GM19240 (cell line): ENCODE measurements around the gene DLGAP4.
"Not testable (repeated sequence)": the region's sequence is repeated elsewhere in the genome, so short reads cannot be mapped to it uniquely, and the experiment has no call there.

ENCODE experiments used
- DNase-seq: peaks from one replicate; pipeline ENCODE4 v3.0.0; 2011; ENCODE audit warnings: low spot score; ENCODE audit not compliant: insufficient read length

Gene DLGAP4

DNA sequence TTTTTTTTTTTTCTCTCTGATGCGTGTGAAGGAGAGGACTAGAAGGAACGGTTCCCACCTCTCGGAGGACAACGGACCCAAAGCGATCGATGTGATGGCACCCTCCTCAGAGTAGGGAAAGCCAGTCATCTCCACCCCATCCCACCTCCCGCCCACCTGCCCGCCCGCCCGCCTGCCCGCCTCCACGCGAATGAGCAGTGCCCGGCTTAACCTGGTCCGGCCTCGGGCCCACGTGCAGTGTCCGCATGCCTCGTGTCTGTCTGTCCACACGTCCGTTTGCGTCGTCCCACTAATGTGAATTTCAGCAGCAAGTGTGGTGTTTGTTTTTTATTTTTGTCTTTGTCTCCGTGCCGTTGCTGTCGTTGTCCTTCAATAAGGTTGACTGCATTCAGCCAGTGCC is 193.1 kb downstream of the DLGAP4 start:
- no peak for DNase-seq

DNA sequence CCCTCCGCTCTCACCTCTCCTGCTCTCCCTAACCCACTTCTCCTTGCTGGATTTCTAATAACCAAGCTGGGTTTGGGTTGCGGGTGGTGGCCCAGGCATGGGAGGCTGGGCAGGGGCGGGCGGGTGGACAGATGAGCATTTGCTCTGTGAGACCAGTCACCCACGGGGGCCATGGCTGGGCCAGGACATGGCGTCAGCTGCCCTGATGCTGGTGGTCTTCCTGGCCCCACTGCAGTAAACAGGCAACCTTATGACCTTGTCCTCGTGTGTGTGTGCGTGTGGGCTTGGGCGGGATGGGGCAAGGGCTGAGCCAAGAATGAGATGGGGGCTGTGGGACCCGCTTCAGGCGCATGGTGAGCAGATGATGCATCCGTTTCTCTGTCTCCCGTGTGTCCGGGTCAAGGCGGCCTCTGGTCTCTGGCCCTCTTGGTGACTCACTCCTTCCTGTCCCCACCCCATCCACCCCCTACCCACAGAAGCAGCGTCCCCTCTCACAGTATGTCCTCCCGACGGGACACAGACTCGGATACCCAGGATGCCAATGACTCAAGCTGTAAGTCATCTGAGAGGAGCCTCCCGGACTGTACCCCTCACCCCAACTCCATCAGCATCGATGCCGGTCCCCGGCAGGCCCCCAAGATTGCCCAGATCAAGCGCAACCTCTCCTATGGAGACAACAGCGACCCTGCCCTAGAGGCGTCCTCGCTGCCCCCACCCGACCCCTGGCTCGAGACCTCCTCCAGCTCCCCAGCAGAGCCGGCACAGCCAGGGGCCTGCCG is 193.8 kb downstream of the DLGAP4 start:
- no peak for DNase-seq

DNA sequence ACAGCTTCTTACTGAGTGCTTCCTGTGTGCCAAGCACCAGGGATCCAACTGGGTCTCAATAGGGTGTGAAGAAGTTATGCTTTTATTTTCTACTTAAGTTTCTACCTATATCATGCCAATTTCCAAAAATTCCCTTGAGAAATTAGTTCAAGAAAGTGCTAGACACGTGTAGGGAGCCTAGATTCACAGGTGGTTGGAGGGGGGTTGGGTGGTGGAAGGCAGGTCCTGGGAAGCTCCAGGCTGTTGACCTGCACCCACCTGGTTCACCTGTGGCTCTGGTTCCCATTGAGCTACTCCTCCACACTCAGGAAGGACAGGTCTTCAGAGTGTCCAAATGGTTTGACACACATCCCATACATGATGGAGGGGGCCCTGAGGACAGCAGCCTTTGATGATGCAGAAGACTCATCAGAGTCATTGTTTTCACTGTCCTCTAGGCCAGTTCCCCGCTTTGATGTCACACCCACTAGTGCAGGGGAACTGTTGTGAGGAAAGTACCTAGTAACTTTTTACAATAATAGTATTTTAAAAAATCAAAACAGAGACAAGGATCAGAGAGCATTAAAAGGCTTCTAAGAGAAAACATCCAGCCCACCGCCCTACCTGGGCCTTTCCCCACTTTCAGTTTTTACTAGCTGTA is 195.3 kb downstream of the DLGAP4 start:
- DNase-seq: no peak

DNA sequence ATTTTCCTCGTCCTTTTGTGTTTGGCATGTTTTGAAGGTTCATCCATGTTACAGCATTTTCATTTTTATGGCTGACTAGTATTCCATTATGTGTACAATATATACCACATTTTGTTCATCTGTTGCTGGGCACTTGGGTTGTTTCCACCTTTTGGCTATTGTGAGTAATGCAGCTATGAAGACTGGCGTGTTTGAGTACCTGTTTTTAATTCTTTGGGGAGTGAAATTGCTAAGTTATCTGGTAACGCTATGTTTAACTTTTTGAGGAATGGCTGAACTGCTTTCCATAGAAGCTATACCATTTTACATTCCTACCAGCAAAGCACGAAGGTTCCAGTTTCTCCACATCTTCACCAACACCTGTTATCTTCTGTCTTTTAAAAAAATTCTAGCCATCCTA is 198.2 kb downstream of the DLGAP4 start:
- DNase-seq: no peak

DNA sequence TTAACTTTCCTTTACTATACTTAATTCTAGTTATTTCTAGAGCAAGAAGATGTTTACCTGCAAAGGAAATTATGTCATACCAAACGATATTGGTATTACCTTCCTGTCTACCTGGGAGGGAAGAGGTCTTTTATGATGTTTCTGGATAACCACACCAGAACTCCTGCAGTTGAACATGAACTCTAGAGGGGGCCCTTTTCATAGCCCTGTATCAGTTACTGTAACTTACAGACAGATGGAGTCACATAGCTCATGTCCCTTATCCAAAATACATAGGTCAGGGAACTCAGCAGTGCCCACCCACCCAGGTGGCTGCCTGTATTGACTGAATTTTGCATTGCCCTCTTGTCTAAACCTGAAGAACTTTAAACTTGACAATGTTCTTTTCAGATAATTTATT is 200.1 kb downstream of the DLGAP4 start:
- no peak for DNase-seq

DNA sequence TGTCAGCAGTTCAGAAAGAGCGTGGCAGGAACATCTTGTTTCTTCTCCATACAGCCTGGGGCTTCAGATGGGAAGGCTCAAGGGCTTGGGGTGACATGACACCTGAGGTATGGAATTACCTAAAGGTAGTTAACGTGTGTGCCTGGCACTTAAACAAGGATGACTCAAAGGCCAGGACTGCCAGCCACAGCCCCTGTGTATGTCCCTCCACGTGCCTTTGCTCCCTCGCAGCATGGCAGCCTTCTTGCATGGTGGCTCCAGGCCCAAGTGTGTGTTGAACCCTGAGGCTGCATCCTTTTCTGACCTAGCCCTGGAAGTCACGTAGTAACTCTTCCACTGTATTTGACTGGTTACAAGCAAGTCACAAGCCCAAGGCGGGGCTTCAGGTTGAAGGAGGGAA is 201.6 kb downstream of the DLGAP4 start:
- no peak for DNase-seq

DNA sequence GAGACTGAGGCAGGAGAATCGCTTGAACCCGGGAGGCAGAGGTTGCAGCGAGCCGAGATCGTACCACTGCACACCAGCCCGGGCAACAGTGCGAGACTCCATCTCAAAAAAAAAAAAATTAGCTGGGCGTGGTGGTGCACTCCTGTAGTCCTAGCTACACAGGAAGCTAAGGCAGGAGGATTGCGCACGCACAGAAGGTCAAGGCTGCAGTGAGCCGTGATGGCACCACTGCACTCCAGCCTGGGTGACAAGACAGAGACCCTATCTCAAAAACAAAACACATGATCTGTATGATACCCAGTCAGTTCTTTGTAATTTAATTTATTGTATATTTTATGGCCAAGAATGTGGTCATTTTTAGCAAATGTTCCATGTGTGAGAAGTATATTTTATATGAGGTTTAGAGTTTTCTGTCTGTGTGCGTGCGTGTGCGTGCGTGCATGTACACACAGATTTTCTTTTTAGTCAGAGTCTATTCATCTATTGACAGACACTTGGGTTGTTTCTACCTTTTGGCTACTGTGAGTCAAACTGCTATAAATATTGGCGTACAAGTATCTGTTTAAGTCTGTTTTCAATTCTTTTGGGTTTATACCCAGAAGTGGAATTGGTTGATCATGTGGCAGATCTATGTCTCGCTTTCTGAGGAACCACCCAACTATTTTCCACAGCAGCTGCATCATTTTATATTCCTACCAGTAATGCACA is 213.0 kb downstream of the DLGAP4 start:
- DNase-seq: no peak

DNA sequence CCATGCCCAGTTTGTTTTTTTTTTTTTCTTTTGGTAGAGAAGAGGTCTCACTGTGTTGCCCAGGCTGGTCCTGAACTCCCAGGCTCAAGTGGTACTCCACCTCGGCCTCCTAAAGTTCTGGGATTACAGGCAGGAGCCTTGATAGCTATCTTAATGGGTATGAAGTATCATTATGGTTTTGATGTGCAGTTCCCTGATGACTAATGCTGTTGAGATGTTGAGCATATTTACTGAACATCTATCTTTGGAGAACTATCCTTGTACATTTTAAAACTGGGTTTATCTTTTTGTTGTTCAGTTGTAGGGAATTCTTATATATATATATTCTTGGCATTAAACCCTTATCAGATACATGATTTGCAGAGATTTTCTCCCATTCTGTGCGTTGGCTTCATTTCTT is 213.8 kb downstream of the DLGAP4 start:
- no peak for DNase-seq

DNA sequence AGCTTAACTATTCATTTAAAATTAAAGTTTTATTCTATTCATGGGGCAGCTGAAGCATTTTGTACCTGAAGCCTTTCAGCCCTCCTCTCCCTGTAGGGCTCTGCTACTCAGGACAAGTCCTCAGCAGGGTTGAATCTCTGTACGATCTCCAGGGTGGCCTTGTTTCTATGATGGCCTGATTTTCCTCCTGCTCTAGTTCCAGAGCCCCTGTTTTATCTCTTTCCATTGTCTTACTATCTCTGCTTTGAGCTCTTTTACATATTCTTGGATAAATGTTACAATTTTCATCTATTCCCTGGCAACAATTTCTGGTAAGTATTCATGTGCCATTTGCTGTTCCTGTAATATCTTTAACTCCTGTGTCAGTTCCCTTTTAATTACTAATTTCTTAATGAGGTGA is 215.4 kb downstream of the DLGAP4 start:
- no peak for DNase-seq

DNA sequence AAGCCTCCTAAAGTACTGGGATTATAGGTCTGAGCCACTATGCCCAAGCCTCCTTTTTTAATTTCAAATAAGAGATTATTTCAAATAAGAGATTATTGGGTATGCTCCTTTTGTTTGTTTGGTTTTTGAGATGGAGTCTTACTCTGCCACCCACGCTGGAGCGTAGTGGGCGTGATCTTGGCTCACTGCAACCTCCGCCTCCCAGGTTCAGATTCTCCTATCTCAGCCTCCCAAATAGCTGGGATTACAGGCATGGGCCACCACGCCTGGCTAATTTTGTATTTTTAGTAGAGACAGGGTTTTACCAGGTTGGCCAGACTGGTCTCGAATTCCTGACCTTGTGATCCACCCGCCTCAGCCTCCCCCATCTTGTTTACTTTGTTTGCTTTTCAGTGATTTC is 216.3 kb downstream of the DLGAP4 start:
- not testable (repeated sequence) for DNase-seq

DNA sequence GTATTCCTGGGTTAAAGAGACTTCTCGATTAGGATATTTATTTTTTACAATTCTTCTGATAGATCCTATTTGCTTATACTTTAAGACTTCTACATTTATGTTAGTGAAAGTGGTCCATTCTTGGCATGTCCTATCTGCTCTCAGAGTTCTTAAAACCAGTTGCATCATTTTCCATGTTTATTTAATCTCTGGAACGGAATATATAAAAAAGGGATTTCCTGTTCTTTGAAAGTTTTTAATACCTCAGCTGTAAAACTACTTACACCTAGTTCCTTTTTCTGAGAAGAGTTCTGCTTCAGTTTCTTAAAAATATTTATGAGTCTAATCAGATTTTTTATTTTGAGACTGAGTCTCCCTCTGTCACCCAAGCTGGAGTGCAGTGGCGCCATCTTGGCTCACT is 217.2 kb downstream of the DLGAP4 start:
- no peak for DNase-seq

DNA sequence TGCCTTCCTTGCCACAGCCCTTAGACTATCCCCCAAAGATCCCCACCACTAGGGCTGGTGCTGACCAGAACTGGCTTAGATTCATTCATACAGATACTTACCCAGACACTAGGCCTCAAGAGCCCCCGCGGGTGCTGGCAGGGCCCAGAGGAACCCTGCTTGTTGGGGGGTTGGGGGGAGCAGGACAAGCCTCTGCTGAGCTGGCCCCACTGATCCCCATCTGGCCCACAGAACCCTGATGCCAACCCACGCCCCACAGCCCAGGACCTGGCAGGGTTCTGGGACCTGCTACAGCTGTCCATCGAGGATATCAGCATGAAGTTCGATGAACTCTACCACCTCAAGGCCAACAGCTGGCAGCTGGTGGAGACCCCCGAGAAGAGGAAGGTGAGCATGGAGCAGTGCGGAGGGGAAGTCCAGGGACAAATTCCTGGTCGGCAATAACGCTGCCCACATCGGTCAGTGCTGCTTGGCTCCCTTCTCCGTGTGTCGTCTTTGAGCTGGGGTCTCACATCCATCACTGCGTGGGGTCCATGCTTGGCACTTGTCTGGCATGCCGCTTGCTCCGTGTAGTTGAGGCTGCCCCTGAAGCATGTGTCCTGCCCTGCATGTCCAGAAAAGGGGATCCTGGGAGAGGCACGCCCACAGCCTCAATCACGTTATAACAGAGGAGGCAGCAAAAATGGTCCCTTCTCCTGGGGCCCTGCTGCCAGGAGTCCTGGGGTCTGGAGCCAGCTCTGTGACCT is 219.7 kb downstream of the DLGAP4 start:
- no peak for DNase-seq

DNA sequence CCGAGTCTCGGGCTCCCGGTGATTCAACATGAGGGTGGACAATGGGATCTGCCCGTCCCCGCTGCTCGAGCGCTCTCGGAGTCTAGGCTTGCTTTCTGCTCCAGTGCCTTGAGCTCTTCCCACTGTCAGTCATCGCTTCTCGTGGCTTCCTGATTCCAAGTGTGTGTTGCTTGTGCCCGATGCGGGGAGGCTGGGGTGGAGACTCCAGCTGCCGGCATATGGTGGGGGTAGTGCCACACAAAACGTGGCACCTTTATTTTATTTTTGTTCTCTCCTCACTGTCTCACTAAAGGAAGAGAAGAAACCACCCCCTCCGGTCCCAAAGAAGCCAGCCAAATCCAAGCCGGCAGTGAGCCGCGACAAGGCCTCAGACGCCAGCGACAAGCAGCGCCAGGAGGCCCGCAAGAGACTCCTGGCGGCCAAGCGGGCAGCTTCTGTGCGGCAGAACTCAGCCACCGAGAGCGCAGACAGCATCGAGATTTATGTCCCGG is 220.4 kb downstream of the DLGAP4 start:
- no peak for DNase-seq

DNA sequence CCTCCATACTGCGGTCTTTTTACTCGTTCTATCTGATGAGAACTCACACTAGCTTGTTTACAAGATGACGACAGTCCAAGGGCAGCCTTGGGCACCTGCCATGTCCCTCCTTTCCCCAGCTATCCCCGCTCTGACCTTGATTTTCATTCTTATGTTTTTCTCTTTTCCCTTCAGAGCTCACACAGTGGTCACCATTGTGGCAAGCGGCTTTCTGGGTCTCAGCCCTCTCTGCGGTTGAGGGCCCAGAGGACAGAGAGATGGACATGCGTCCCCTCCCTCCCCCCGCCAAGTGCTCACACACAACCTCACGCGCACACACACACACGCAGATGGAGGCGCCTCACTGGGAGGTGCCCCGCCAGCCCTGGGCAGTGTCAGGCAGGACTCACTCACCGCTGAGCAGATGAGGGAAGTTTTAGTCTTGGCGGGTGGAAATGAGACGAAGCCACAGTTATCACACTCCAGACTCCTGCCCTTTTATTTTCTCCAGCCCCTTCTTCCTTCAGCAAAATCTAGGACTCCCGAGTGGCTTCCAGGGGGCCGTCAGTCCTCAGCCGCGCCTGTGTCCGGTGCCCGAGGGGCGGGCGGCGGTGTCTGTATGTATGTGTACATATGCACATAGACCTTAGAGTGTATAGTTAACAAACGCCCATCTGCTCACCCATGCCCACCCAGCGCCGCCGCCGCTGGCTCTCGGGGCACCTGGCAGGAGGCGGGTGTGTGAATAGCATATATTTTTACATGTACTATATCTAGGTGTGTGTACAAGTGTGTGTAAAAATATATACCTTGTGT is 221.4 kb downstream of the DLGAP4 start:
- no peak for DNase-seq

DNA sequence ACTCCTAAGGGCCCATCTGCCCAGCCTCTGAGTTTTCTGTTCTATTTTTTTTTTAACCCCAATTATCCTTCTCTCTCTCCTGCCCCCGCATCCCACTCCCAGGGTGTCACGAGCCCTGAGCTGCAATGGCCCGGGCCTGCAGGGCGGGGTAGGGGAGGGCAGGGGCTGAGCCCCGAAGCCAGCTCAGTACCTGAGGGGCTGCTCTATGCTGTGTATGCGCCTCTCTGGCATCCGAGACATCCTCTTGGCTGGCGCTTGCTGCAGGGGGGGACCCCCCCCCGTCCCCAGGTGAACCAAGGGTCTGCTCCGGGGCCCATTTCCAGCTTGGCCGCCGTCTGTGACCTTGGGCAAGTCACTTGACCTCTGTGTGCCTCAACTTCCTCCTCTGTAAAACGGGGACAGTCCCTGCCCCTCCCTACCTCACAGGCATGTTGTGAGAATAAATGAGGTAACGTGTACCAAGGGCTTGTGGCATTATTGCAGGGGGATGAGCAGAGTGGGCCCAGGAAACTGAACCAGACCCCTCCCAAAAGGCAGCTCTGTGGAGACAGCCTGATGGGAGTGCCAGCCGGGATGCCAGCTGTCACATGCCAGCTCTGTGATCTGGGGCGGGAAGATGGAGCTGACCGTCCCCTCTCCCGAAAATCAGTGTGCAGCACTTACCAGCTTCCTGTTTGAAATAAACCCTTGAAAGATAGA is 222.2 kb downstream of the DLGAP4 start:
- no peak for DNase-seq

DNA sequence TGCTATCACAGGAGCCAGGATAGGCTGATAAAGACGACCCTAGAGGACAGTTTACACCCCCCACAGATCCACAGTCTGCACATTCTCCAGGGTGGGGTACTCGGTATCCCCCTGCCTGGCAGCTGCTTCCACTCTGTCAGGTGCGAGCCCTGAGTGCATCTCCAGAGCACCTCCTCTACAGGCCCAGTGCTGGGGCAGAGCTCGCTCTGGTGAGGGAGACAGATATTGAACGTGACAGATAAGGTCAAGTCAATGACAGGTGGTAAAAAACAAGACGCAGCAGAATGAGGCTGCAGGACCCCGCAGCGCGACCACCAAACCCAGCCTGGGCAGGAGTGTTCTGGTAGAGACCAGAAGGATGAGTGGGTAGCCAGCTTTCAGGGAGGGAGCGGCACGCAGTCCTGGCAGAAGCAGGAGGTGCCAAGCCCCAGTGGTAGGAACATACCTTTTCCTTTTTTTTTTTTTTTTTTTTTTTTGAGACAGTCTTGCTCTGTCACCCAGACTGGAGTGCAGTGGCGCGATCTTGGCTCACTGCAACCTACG is 222.8 kb downstream of the DLGAP4 start:
- DNase-seq: no peak

DNA sequence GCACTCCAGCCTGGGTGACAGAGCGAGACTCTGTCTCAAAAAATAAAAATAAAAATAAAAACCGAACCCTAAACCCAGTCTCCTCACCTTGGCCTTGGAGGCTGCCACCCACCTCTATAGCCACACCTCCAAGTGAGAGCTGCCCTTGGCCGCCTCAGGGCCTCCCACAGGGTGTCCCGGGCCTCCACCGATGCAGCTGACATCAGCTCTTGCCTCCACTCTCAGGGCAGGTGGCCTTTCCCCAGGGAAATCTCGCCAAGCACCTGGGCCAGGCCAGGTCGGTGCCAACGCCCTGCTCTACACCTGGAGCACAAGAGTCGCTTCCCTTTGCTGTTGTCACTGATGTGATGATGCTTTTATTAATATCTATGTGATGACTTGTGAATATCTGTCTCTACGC is 226.2 kb downstream of the DLGAP4 start:
- DNase-seq: no peak

DNA sequence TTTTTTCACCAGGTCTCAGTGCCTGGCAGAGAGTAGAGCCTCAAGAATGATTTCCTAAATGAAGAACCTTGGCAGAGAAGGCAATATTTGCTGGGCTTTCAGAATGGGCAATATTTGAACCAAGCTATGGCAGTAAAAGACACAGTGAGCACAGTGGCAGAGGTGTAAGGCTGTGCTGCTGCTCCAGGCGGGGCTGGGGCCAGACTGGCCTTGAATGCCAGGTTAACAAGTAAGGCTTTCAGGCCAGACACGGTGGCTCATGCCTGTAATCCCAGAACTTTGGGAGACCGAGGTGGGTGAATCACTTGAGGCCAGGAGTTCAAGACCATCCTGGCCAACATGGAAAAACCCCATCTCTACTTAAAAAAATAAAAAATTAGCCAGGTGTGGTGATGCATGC is 226.7 kb downstream of the DLGAP4 start:
- DNase-seq: no peak

DNA sequence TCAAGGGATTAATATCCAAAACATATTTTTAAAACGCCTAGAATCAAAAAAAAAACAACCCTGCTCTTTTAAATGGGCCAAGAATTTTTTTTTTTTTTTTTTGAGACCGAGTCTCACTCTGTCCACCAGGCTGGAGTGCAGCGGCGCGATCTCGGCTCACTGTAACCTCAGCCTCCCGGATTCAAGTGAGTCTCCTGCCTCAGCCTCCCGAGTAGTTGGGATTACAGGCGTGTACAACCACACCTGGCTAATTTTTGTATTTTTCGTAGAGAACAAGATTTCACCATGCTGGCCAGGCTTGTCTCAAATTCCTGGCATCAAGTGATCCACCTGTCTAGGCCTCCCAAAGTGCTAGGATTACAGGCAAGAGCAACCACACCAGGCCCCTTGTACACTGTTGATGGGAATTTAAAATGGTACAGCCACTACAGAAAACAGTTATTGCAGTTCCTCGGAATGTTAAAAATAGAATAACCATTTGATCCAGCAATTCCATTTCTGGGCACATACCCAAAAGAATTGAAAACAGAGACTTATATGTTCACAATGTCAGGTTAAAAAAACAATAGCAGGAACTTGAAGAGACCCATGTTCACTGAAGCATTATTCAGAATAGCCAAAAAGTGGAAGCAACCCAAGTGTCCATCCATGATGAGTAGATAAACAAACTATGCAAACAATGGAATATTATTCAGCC is 232.0 kb downstream of the DLGAP4 start:
- DNase-seq: no peak
